DND-41 (cell line): Measurements from ENCODE around the gene CDC6.
"Not testable (repeated sequence)": the region's sequence is repeated elsewhere in the genome, so short reads cannot be mapped to it uniquely, and the experiment has no call there.

Experiments
- ATAC-seq: fragments of 200-7000 bp; cut with Tn5 transposase; 3 replicates; pipeline ENCODE4 v1.9.1; 2021; ENCODE audit warnings: low read depth; ENCODE audit not compliant: insufficient read depth
- DNase-seq: peaks from one replicate; pipeline ENCODE4 v3.0.0-alpha.2; 2020
- H2AFZ ChIP-seq: 2 replicates; pipeline ENCODE4 v1.6.0; 2012; ENCODE audit warnings: low read depth, low read length
- H3K27ac ChIP-seq: 2 replicates; pipeline ENCODE4 v1.5.1; 2012; ENCODE audit warnings: low read length, inconsistent platforms
- H3K27me3 ChIP-seq: fragments of 200-600 bp; sonication (generic); 2 replicates; pipeline ENCODE4 v1.6.0; 2012; ENCODE audit warnings: low read length, mild to moderate bottlenecking, inconsistent platforms; ENCODE audit not compliant: insufficient read depth, poor library complexity
- H3K36me3 ChIP-seq: 2 replicates; pipeline ENCODE4 v1.5.1; 2012; ENCODE audit warnings: low read length, inconsistent platforms; ENCODE audit not compliant: insufficient read depth
- H3K4me1 ChIP-seq: 2 replicates; pipeline ENCODE4 v1.5.1; 2012; ENCODE audit warnings: mild to moderate bottlenecking, low read length; ENCODE audit not compliant: insufficient read depth
- H3K4me2 ChIP-seq: 2 replicates; pipeline ENCODE4 v1.6.0; 2012; ENCODE audit warnings: mild to moderate bottlenecking, moderate library complexity, low read length, inconsistent platforms; ENCODE audit not compliant: insufficient read depth
- H3K4me3 ChIP-seq, 2 experiments: fragments of 200-600 bp in 1 of 2; shearing (Covaris generic) in 1 of 2; 2 replicates each; pipeline ENCODE4 v1.5.1; 2012 to 2016; ENCODE audit warnings: inconsistent platforms in 2 of 2, low read length in 2 of 2, mild to moderate bottlenecking in 2 of 2, low read depth in 1 of 2, moderate library complexity in 1 of 2
- H3K79me2 ChIP-seq: 2 replicates; pipeline ENCODE4 v1.6.0; 2012; ENCODE audit warnings: low read length, inconsistent platforms; ENCODE audit not compliant: insufficient read depth
- H3K9ac ChIP-seq: 2 replicates; pipeline ENCODE4 v1.6.0; 2012; ENCODE audit warnings: low read depth, mild to moderate bottlenecking, inconsistent platforms, low read length, moderate library complexity
- H3K9me3 ChIP-seq: 2 replicates; pipeline ENCODE4 v1.5.1; 2012; ENCODE audit warnings: low read length, moderate library complexity, mild to moderate bottlenecking, inconsistent platforms; ENCODE audit not compliant: insufficient read depth, severe bottlenecking
- H4K20me1 ChIP-seq: 2 replicates; pipeline ENCODE4 v1.6.0; 2012; ENCODE audit warnings: low read length; ENCODE audit not compliant: insufficient read depth
- EZH2 ChIP-seq: IDR thresholded peaks from 3 replicates; pipeline ENCODE4 v1.6.1; 2012; ENCODE audit warnings: borderline replicate concordance, low read depth, mild to moderate bottlenecking, moderate library complexity, low read length, inconsistent platforms; ENCODE audit not compliant: severe bottlenecking
- TF ChIP-seq, protein P1 (sequence below): IDR thresholded peaks from 2 replicates; pipeline ENCODE4 v1.5.1; 2012; ENCODE audit warnings: borderline replicate concordance, low read length, moderate library complexity, mild to moderate bottlenecking; ENCODE audit not compliant: poor library complexity, severe bottlenecking; ENCODE audit errors: extremely low read depth

Gene CDC6

DNA sequence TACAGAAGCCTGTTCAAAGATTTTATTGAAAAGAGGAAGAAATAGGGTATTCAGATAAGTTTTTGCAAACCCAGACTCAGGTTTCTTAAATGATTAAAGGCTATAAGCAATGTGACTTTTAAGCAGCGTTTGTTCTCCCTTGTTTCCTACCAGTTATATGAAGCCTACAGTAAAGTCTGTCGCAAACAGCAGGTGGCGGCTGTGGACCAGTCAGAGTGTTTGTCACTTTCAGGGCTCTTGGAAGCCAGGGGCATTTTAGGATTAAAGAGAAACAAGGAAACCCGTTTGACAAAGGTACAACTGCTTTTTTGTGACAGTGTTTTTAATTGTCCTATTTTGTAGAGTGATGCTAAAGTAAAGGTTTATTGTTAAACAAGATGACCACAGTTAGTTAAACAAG lies 13.6 kb downstream of the CDC6 start:
- Histone ChIP-seq H3K36me3 (peaks cover 83% of the 10 kb centered on the region), H2AFZ (no peak overlapping the region), H3K4me2 (no peak overlapping the region), H3K27me3 (no peaks in the 10 kb centered on the region), H3K9me3 (no peaks in the 10 kb centered on the region), H3K4me3 (no peak overlapping the region), H3K4me1 (peaks cover 3% of the 10 kb centered on the region; the same call in 1 of the 2 replicates), H3K9ac (no peak overlapping the region), H4K20me1 (peaks cover 23% of the 10 kb centered on the region; the same call in 1 of the 2 replicates), H3K79me2 (peaks cover 12% of the 10 kb centered on the region; the same call in 1 of the 2 replicates), H3K27ac (no peak overlapping the region)
- no peak for ATAC-seq
- DNase-seq, result no peak
- no peak for TF ChIP-seq EZH2
- TF ChIP-seq, protein P1, sequence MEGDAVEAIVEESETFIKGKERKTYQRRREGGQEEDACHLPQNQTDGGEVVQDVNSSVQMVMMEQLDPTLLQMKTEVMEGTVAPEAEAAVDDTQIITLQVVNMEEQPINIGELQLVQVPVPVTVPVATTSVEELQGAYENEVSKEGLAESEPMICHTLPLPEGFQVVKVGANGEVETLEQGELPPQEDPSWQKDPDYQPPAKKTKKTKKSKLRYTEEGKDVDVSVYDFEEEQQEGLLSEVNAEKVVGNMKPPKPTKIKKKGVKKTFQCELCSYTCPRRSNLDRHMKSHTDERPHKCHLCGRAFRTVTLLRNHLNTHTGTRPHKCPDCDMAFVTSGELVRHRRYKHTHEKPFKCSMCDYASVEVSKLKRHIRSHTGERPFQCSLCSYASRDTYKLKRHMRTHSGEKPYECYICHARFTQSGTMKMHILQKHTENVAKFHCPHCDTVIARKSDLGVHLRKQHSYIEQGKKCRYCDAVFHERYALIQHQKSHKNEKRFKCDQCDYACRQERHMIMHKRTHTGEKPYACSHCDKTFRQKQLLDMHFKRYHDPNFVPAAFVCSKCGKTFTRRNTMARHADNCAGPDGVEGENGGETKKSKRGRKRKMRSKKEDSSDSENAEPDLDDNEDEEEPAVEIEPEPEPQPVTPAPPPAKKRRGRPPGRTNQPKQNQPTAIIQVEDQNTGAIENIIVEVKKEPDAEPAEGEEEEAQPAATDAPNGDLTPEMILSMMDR, result peak; percentile 39

DNA sequence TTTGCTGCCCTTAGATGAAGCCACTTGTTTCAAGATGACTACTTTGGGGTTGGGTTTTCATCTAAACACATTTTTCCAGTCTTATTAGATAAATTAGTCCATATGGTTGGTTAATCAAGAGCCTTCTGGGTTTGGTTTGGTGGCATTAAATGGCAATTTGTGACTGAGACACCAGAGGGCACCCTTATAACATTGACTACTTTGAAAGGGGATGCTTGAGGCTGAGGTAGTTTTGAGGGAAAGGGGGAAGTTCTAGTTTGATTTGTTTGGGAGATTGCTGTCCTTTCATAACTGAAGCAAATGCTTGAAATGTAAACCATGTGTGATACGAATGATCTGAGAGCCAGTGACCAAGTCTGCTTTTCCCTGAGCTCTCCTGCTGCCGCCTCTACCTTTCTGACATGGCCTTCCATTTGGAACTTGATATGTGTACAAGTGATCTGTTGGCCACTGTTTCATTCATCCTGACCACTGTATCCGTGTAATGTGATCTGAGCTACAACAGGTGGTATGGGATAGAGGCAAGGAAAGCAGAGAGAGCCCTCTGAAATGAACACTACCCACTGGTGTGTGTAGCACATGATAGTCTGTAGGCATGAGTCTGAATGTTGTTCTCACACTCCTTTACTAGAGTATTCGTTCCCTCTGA lies 15.5 kb downstream of the CDC6 start:
- Histone ChIP-seq H3K4me1 (peaks cover 19% of the 10 kb centered on the region), H3K79me2 (no peaks in the 10 kb centered on the region), H3K27ac (no peak overlapping the region), H4K20me1 (peaks cover 17% of the 10 kb centered on the region; the same call in 1 of the 2 replicates), H3K4me3 (no peak overlapping the region), H3K9me3 (no peaks in the 10 kb centered on the region), H2AFZ (no peak overlapping the region), H3K4me2 (no peak overlapping the region), H3K27me3 (no peaks in the 10 kb centered on the region), H3K36me3 (peaks cover 65% of the 10 kb centered on the region), H3K9ac (no peak overlapping the region)
- DNase-seq (peak; percentile 60), ATAC-seq (peak; percentile 53; the same call in 2 of the 3 replicates)
- TF ChIP-seq, protein P1, result peak; percentile 80
- no peak for TF ChIP-seq EZH2

DNA sequence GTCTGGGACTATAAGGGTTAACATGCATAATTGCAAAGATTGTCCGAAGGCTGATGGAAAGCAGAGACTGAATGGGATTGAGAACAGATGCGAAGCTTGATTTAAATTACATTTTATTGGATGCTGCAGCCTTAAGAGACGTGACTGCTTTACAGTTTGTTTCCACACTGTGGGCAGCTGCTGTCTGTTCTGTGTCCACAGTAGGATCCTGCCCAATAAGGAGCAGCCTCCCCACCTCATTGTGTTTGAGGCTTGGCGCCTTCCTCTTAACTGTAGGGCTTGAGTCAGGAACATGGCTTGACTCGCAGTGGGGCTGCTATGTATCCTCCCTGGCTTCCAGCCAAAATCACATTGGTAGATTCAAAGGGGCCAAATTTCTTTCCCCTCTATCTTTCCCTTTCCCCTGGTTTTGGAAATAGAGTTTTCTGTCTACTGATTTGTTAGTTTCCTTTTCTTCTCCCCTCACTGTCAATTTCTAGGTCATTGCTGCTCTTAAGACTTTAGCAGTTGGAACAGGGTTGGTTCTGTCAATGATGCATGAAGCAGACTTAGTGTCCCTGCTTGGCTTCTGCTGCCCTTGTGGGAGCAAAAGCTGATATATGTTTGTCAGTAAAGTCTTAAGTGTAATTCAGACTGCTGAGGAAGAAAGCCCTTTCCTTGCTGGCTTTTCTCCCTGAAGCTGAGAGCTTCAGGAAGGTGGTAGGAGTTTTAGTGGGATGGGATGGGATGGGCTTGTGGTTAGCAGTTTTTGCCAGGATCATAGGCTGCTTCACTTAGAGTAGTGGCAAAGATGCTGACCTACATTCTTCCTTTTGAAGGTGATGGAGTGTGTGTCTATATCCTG lies 16.3 kb downstream of the CDC6 start:
- Histone ChIP-seq H2AFZ (no peak overlapping the region), H3K36me3 (peaks cover 57% of the 10 kb centered on the region), H3K4me1 (peaks cover 19% of the 10 kb centered on the region), H3K4me3 (no peak overlapping the region), H3K9me3 (no peaks in the 10 kb centered on the region), H3K4me2 (no peak overlapping the region), H3K27ac (no peak overlapping the region), H4K20me1 (peaks cover 17% of the 10 kb centered on the region; the same call in 1 of the 2 replicates), H3K9ac (no peak overlapping the region), H3K27me3 (no peaks in the 10 kb centered on the region), H3K79me2 (no peaks in the 10 kb centered on the region)
- no peak for TF ChIP-seq EZH2
- TF ChIP-seq, protein P1, result no peak
- DNase-seq (no peak), ATAC-seq (no peak)

DNA sequence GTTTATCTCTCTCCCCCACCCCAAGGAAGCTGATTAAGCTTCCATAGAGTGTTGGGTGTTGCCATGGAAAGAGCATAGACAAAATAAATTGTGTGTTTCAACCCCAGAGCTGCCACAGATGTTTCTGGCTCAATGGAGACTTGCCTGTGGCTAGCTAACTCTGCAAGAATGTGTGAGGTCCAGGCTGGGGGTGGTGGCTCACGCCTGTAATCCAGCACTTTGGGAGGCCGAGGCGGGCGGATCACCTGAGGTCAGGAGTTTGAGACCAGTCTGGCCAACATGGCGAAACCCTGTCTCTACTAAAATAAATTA lies 16.8 kb downstream of the CDC6 start:
- not testable (repeated sequence) for H3K9ac ChIP-seq, DNase-seq, H3K27me3 ChIP-seq, ATAC-seq, H3K4me2 ChIP-seq, H3K27ac ChIP-seq, H3K79me2 ChIP-seq, H2AFZ ChIP-seq, H3K9me3 ChIP-seq, H3K4me3 ChIP-seq
- Histone ChIP-seq H4K20me1 (peaks cover 22% of the 10 kb centered on the region; the same call in 1 of the 2 replicates), H3K36me3 (peaks cover 51% of the 10 kb centered on the region), H3K4me1 (peaks cover 19% of the 10 kb centered on the region)

DNA sequence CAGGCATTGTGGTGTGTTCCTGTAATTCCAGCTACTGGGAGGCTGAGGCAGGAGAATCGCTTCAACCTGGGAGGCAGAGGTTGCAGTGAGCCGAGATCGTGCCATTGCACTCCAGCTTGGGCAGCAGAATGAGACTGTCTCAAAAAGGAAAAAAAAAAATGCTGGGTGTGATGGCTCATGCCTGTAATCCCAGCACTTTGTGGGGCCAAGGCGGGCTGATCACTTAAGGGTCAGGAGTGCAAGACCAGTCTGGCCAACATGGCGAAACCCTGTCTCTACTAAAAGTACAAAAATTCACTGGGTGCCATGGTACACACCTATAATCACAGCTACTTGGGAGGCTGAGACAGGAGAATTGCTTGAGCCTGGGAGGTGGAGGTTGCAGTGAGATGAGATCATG lies 17.2 kb downstream of the CDC6 start:
- not testable (repeated sequence) for H3K9ac ChIP-seq, H3K4me2 ChIP-seq, H3K27ac ChIP-seq

More for the DNA sequence above, 17.2 kb downstream of the CDC6 start:
- H3K79me2 ChIP-seq, H3K27me3 ChIP-seq, H2AFZ ChIP-seq, ATAC-seq, H3K4me3 ChIP-seq, H3K9me3 ChIP-seq, DNase-seq: not testable (repeated sequence)
- H4K20me1 ChIP-seq, result peaks cover 22% of the 10 kb centered on the region; the same call in 1 of the 2 replicates
- peaks cover 48% of the 10 kb centered on the region for H3K36me3 ChIP-seq
- peaks cover 19% of the 10 kb centered on the region for H3K4me1 ChIP-seq
